ENCODE data around the gene LARP4B.

The LARP4B gene

GRCh38 chr10:778626-779330 lies 152.7 kb downstream of the LARP4B start:
- Histone ChIP-seq H3K4me3 (ENCODE audit: low read length) (no peak overlapping the region), H3K9ac (ENCODE audit: low read length) (no peak overlapping the region), H4K20me1 (ENCODE audit: insufficient read depth, low read length) (no peaks in the 10 kb centered on the region), H3K27ac (ENCODE audit: low read length) (no peak overlapping the region), H3K36me3 (replicated peaks; ENCODE audit: low read depth, low read length) (no peaks in the 10 kb centered on the region), H3K9me3 (ENCODE audit: insufficient read depth, low read length) (no peaks in the 10 kb centered on the region), H3K4me2 (ENCODE audit: low read length) (no peak overlapping the region), H3K79me2 (ENCODE audit: low read length) (no peaks in the 10 kb centered on the region), H3K4me1 (ENCODE audit: low read length) (no peaks in the 10 kb centered on the region), H3K27me3 (ENCODE audit: low read depth, low read length) (no peaks in the 10 kb centered on the region), H2AFZ (ENCODE audit: low read depth, low read length) (no peak overlapping the region)
- no peak for TF ChIP-seq EZH2phosphoT487 (IDR thresholded peaks at IDR 0.05; ENCODE audit: low read depth)
- TF ChIP-seq, protein P1, sequence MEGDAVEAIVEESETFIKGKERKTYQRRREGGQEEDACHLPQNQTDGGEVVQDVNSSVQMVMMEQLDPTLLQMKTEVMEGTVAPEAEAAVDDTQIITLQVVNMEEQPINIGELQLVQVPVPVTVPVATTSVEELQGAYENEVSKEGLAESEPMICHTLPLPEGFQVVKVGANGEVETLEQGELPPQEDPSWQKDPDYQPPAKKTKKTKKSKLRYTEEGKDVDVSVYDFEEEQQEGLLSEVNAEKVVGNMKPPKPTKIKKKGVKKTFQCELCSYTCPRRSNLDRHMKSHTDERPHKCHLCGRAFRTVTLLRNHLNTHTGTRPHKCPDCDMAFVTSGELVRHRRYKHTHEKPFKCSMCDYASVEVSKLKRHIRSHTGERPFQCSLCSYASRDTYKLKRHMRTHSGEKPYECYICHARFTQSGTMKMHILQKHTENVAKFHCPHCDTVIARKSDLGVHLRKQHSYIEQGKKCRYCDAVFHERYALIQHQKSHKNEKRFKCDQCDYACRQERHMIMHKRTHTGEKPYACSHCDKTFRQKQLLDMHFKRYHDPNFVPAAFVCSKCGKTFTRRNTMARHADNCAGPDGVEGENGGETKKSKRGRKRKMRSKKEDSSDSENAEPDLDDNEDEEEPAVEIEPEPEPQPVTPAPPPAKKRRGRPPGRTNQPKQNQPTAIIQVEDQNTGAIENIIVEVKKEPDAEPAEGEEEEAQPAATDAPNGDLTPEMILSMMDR (IDR thresholded peaks at IDR 0.05; ENCODE audit: low read depth, low read length), result no peak

DNA sequence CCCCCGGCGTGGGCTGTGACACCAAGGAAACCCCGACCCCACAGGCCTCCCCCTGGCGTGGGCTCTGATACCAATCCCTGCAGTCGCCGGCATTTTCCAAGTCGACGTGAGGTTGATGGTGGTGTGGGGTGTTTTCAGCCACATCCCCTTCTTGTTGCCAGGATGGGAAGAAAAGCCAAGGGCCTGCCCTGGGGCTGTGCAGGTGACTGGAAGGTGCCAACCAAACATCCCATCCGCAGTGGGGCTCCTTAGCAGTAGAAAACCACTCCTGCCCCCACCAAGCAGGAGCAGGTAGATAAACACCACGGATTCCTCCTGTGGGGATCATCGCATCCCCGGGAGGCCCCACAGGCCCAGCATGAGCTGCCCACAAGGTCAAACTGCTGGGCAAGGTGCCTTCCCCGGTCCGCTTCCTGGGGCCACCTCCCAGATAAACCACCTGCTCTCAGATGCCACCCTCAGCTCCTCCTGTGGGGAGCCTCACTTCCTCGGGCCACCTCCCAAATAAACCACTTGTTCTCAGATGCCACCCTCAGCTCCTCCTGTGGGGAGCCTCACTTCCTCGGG lies 153.5 kb downstream of the LARP4B start:
- Histone ChIP-seq H3K9ac (ENCODE audit: low read length) (no peak overlapping the region), H3K4me1 (ENCODE audit: low read length) (no peaks in the 10 kb centered on the region), H3K9me3 (ENCODE audit: insufficient read depth, low read length) (no peaks in the 10 kb centered on the region), H4K20me1 (ENCODE audit: insufficient read depth, low read length) (no peaks in the 10 kb centered on the region), H3K4me3 (ENCODE audit: low read length) (no peak overlapping the region), H3K4me2 (ENCODE audit: low read length) (no peak overlapping the region), H2AFZ (ENCODE audit: low read depth, low read length) (no peak overlapping the region), H3K27ac (ENCODE audit: low read length) (no peak overlapping the region), H3K36me3 (replicated peaks; ENCODE audit: low read depth, low read length) (no peaks in the 10 kb centered on the region), H3K27me3 (ENCODE audit: low read depth, low read length) (no peaks in the 10 kb centered on the region), H3K79me2 (ENCODE audit: low read length) (no peaks in the 10 kb centered on the region)
- TF ChIP-seq, protein P1 (IDR thresholded peaks at IDR 0.05; ENCODE audit: low read depth, low read length), result no peak
- no peak for TF ChIP-seq EZH2phosphoT487 (IDR thresholded peaks at IDR 0.05; ENCODE audit: low read depth)

DNA sequence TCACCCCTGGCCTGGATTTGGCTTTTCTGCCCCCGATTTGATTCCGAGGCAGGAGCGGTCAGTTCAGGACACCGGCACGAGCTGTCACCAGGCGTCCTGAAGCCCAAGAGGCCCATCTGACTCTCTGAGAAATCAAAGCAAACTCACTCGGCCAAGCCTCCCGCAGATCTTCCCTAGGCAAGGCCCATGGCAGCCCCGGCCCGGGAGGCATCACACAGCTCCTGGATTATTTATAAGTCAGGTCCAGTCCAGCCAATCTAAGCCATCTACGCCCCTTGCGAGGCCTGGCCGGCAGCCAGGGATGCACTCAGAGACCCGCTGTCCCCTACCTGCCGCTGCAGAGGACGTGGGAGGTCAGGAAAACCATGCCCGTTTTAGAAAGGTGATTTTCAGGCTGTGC lies 154.7 kb downstream of the LARP4B start:
- no peaks in the 10 kb centered on the region for H3K9me3 ChIP-seq (ENCODE audit: insufficient read depth, low read length)
- no peak overlapping the region for H3K4me2 ChIP-seq (ENCODE audit: low read length)

More for the DNA sequence above, 154.7 kb downstream of the LARP4B start:
- TF ChIP-seq, protein P1 (IDR thresholded peaks at IDR 0.05; ENCODE audit: low read depth, low read length), result no peak
- TF ChIP-seq EZH2phosphoT487 (IDR thresholded peaks at IDR 0.05; ENCODE audit: low read depth), result no peak
- Histone ChIP-seq H3K27ac (ENCODE audit: low read length) (no peak overlapping the region), H2AFZ (ENCODE audit: low read depth, low read length) (no peak overlapping the region), H3K9ac (ENCODE audit: low read length) (no peak overlapping the region), H3K36me3 (replicated peaks; ENCODE audit: low read depth, low read length) (no peaks in the 10 kb centered on the region), H3K27me3 (ENCODE audit: low read depth, low read length) (no peaks in the 10 kb centered on the region), H3K4me3 (ENCODE audit: low read length) (no peak overlapping the region), H3K4me1 (ENCODE audit: low read length) (no peaks in the 10 kb centered on the region), H3K79me2 (ENCODE audit: low read length) (no peaks in the 10 kb centered on the region), H4K20me1 (ENCODE audit: insufficient read depth, low read length) (no peaks in the 10 kb centered on the region)
